NCI-H146 (cell line): ENCODE measurements around the gene PCDHGA7.
"Not testable (repeated sequence)": the region's sequence is repeated elsewhere in the genome, so short reads cannot be mapped to it uniquely, and the experiment has no call there.

Experiments
- DNase-seq: peaks from one replicate; lab custom pipeline; 2025; lab: John Stamatoyannopoulos, UW

Gene PCDHGA7

DNA sequence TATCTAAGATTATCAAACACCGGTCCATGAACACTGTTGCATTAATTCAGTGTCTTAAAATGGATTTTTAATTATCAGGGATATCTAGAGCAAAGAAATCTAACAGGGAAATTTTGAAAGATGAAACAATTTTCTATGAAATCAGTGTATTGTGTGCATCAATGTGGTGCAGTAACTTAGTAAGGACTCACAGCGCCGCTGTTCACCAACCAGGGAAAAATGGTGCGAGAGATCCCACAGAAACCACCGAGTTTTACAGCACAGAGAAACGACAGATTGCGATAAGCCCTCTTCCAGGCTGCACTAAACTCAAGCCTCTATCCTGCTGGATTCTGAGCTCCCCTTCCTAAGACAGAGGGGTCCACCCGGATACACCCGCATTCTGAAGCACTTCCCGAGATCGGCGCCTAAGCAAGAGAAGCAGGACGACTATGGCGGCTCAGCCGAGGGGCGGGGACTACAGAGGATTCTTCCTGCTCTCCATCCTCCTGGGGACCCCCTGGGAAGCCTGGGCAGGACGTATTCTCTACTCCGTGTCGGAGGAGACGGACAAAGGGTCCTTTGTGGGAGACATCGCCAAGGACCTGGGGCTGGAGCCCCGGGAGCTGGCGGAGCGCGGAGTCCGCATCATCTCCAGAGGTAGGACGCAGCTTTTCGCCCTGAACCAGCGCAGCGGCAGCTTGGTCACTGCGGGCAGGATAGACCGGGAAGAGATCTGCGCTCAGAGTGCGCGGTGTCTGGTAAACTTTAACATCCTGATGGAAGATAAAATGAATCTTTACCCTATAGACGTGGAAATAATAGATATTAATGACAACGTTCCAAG is at the start of gene PCDHGA7:
Gene PCDHGA7, plus strand, starts transcription at position 274 of the 826 bp plus-strand sequence. Its CDS starts 158 bp downstream, at position 432.
- DNase-seq: no peak

DNA sequence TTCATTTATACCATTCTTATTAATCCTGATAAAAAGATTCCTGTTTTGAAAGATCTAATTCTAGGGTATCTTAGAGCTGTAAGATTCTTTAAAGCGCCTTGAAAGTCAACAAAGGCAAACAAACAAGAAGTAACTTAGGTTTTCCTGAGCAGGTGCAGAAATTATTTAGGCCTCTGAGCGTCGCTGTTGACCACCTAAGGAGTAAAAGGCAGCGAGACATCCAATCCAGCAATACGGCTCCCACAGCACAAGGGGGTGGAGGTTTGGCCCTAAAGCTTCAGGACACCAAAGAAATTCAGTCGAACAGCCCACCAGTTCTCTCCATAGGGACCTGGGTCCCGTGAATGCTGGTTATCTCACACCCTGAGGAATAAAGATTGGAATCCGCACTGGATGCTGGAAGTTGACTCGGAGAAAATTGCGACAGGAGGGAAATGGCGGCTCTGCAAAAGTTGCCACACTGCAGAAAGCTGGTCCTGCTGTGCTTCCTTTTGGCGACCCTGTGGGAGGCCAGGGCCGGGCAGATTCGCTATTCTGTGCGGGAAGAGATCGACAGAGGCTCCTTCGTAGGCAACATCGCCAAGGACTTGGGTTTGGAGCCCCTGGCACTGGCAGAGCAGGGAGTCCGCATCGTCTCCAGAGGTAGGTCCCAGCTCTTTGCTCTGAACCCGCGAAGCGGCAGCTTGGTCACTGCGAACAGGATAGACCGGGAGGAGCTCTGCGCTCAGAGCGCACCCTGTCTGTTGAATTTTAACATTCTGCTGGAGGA is 43.8 kb upstream of the PCDHGA7 start, which contains the start of gene PCDHGA2:
Gene PCDHGA2, plus strand, starts transcription at position 223 of the 769 bp plus-strand sequence.
- no peak for DNase-seq

DNA sequence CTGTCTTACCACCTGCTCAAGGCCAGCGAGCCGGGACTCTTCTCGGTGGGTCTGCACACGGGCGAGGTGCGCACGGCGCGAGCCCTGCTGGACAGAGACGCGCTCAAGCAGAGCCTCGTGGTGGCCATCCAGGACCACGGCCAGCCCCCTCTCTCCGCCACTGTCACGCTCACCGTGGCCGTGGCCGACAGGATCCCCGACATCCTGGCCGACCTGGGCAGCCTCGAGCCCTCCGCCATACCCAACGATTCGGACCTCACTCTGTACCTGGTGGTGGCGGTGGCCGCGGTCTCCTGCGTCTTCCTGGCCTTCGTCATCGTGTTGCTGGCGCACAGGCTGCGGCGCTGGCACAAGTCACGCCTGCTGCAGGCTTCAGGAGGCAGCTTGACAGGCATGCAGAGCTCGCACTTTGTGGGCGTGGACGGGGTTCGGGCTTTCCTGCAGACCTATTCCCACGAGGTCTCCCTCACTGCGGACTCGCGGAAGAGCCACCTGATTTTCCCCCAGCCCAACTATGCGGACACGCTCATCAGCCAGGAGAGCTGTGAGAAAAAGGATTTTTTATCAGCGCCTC is 41.7 kb upstream of the PCDHGA7 start:
- DNase-seq: not testable (repeated sequence)

DNA sequence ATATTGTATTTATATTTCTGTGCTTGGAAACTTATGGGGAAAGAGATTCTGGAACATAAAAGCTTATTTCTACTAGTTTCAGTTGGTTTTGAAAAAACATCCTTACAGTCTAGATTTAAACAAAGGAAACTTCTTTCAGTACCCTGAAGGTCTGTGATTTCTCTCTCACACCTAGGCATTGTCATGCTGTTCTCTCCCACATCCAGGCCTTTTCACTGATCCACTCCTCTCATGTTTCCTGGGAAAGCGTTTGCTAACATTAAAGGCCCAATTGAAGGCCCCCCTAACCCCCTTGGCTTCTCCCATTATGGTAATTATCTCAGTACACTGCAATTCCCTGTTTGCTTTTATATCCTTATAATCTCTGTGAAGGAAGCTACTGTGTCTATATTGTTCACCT is 39.8 kb upstream of the PCDHGA7 start:
- no peak for DNase-seq

DNA sequence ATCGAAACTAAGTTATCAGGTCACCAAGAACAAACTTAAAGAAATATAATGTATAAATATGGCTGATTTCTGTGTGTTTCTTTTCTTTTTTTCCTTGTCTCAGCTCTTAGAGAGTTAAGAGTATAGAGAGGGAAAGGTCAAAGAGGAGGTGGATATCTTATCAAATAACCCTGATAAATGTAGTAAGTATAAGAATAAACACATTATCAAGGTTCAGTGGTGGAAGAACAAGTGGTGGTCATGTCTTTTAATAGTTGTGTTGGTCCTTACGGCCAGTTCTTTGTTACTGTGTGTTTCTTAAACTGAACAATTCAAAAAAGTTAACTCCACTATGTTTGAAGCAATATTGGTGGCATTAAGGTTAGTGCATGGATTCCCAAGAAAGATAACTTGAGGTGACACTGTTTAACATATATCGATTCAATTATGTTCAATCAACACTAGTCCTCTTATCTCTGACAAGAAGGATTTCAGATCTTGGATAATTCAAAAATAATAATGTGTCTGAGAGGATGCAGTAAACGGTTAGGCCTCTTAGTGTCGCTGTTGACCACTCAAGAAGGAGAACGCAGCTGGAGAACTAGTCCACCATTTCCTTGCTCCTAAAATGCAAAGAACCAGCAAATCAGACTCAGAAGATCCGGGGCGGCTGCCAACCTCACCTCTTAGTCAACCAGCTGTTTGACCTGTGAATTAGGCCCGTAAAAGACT is 39.1 kb upstream of the PCDHGA7 start, which contains the start of gene PCDHGA3:
Gene PCDHGA3, plus strand, starts transcription at position 588 of the 711 bp plus-strand sequence. CDS start 205 bp downstream, outside the sequence.
- no peak for DNase-seq

DNA sequence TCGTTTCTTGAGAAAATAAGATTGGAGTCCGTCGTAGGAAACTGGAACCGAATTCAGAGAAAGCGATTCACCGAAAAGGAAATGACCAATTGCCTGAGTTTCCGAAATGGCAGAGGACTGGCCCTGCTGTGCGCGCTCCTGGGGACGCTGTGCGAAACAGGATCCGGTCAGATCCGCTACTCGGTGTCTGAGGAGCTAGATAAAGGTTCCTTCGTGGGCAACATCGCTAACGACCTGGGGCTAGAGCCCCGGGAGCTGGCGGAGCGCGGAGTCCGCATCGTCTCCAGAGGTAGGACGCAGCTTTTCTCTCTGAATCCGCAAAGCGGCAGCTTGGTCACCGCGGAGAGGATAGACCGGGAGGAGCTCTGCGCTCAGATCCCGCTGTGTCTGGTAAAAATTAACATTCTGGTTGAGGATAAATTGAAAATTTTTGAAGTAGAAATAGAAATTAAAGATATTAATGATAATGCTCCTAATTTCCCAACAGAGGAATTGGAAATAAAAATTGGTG is 38.5 kb upstream of the PCDHGA7 start:
- DNase-seq: no peak

DNA sequence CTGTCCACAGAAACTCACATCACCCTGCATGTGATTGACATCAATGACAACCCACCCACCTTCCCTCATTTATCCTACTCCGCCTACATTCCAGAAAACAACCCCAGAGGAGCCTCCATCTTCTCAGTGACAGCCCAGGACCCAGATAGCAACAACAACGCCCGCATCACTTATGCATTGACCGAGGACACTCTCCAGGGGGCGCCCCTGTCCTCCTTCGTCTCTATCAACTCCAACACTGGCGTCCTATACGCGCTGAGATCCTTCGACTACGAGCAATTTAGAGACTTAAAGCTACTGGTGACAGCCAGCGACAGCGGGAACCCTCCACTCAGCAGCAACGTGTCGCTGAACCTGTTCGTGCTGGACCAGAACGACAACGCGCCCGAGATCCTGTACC is 37.2 kb upstream of the PCDHGA7 start:
- DNase-seq: no peak

DNA sequence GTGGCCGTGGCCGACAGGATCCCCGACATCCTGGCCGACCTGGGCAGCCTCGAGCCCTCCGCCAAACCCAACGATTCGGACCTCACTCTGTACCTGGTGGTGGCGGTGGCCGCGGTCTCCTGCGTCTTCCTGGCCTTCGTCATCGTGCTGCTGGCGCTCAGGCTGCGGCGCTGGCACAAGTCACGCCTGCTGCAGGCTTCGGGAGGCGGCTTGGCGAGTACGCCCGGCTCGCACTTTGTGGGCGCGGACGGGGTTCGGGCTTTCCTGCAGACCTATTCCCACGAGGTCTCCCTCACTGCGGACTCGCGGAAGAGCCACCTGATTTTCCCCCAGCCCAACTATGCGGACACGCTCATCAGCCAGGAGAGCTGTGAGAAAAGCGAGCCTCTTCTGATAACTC is 36.5 kb upstream of the PCDHGA7 start:
- not testable (repeated sequence) for DNase-seq

DNA sequence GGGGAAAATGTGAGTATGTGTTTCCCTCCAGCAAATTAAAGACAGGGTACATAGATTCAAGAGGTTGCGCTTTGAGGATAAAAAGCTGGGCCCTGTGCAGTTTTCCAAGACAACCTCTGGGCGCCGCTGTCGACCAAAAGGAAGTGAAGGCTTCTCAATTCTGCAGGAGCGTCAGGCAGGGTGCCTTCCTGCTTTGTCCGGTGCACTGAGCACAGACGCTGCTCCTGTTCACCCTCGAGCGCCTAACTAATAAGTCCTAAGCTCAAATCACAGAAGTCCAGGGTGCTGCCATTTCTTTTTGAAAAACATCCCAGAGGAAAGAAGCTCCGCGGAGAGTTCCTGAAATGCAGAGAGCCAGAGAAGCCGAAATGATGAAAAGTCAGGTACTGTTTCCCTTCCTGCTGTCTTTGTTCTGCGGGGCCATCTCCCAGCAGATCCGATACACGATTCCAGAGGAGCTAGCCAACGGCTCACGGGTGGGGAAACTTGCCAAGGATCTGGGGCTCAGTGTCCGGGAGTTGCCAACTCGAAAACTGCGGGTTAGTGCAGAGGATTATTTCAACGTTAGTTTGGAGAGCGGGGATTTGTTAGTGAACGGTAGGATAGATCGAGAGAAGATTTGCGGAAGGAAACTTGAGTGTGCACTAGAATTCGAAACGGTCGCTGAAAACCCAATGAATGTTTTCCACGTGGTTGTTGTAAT is 32.5 kb upstream of the PCDHGA7 start, which contains the start of gene PCDHGB1:
Gene PCDHGB1, plus strand, starts transcription at position 183 of the 703 bp plus-strand sequence. Its CDS starts 162 bp downstream, at position 345.
- DNase-seq: peak; percentile 83

DNA sequence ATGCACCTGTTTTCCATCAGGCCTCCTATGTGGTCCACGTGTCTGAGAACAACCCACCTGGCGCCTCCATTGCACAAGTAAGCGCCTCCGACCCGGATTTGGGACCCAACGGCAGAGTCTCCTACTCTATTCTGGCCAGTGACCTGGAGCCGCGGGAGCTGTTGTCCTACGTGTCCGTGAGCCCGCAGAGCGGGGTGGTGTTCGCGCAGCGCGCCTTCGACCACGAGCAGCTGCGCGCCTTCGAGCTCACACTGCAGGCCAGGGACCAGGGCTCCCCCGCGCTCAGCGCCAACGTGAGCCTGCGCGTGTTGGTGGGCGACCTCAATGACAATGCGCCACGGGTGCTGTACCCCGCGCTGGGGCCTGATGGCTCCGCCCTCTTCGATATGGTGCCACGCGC is 31.0 kb upstream of the PCDHGA7 start:
- no peak for DNase-seq

DNA sequence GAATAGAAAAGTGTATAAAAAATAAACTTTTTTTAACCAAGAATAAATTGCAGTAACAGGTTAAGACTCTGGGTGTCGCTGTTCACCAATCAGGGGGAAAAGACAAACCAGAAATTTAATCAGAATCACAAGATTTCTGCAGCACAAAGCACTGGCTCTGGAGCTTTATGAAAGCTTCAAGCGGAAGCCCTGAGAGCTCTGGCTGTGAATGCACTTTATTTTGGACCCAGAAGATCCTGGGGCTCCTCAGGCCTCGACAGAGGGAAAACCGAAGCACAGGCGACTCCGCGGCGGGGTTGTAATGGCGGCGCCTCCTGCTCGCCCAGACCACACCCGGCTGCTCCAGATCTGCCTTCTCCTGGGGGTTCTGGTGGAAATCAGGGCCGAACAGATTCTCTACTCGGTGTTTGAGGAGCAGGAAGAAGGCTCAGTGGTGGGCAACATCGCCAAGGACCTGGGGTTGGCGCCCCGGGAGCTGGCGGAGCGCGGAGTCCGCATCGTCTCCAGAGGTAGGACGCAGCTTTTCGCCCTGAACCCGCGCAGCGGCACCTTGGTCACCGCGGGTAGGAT is 27.6 kb upstream of the PCDHGA7 start, which contains the start of gene PCDHGA4:
Gene PCDHGA4, plus strand, starts transcription at position 122 of the 570 bp plus-strand sequence. Its CDS starts 87 bp downstream, at position 209.
- DNase-seq: no peak

DNA sequence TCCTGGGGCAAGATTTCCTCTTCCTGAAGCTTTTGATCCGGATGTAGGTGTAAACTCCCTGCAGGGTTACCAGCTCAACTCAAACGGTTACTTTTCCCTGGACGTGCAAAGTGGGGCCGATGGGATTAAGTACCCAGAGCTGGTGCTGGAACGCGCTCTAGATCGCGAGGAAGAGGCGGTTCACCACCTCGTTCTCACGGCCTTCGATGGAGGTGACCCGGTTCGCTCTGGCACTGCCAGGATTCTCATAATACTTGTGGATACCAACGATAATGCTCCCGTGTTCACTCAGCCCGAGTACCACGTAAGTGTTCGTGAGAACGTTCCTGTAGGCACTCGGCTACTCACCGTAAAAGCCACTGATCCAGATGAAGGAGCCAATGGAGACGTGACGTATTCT is 26.9 kb upstream of the PCDHGA7 start:
- DNase-seq: no peak

DNA sequence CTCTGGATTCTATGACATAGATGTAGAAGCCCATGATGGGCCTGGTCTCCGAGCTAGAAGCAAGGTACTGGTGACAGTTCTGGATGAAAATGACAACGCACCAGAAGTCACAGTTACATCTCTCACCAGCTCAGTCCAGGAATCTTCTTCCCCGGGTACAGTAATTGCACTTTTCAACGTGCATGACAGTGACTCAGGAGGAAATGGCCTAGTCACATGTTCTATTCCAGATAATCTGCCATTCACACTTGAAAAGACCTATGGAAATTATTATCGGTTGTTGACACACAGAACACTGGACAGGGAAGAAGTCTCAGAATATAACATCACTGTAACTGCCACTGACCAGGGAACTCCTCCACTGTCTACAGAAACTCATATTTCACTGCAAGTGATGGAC is 26.4 kb upstream of the PCDHGA7 start:
- DNase-seq: no peak

DNA sequence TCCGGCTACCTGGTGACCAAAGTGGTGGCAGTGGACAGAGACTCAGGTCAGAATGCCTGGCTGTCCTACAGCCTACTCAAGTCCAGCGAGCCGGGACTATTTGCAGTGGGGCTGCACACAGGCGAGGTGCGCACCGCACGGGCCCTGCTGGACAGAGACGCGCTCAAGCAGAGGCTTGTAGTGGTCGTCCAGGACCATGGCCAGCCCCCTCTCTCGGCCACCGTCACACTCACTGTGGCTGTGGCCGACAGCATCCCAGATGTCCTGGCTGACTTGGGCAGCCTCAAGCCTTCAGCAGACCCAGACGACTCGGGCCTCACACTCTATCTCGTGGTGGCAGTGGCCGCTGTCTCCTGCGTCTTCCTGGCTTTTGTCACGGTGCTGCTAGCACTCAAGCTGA is 25.6 kb upstream of the PCDHGA7 start:
- DNase-seq: no peak

DNA sequence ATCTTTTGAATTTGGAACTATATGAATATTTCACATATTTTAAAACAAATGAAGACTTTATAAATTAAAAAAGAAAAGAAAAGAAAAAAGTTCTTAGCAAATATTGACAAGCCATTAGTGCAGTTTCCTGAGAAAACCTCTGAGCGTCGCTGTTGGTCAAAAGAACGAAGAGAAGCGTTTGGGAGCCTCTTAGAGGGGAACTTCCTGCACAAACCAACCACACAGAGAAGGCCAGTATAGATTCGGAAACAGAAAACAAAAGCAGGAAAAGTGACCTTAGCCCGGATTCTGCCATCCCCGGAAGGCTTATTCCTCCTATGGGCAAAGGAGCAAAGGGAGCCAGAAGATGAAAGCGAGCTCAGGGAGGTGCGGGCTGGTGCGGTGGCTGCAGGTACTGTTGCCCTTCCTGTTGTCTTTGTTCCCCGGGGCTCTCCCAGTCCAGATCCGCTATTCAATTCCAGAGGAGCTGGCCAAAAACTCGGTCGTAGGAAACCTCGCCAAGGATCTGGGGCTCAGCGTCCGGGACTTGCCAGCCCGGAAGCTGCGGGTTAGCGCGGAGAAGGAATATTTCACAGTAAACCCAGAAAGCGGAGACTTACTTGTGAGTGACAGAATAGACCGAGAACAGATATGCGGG is 22.6 kb upstream of the PCDHGA7 start, which contains the start of gene PCDHGB2:
Gene PCDHGB2, plus strand, starts transcription at position 205 of the 637 bp plus-strand sequence. Its CDS starts 142 bp downstream, at position 347.
- no peak for DNase-seq

DNA sequence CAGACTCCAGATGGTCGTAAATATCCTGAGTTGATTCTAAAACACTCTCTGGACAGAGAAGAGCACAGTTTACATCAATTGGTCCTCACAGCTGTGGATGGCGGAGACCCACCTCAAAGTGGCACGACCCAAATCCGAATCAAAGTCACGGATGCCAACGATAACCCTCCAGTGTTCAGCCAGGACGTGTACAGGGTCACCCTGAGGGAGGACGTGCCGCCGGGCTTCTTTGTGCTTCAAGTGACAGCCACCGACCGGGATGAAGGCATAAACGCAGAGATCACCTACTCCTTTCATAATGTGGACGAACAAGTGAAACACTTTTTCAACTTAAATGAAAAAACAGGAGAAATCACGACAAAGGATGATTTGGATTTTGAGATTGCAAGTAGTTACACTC is 21.9 kb upstream of the PCDHGA7 start:
- no peak for DNase-seq

DNA sequence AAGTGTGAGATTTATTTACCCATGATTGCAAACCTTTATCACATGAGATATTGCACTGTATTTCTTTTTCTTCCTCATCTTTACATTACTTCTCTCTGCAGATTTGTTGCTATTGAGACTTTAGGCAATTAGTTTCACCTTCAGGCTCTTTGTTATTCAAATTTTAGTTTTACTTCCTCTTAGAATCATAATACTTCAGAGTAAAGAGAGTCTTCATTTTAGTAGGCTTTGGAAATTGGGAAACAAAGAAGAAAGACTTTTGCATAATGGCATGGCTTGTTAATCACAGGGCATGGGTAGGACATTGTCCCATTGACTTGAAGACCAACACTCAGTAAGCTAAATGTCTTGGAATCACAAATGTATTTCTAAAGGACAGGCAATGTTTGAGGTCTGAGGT is 19.8 kb upstream of the PCDHGA7 start:
- no peak for DNase-seq

DNA sequence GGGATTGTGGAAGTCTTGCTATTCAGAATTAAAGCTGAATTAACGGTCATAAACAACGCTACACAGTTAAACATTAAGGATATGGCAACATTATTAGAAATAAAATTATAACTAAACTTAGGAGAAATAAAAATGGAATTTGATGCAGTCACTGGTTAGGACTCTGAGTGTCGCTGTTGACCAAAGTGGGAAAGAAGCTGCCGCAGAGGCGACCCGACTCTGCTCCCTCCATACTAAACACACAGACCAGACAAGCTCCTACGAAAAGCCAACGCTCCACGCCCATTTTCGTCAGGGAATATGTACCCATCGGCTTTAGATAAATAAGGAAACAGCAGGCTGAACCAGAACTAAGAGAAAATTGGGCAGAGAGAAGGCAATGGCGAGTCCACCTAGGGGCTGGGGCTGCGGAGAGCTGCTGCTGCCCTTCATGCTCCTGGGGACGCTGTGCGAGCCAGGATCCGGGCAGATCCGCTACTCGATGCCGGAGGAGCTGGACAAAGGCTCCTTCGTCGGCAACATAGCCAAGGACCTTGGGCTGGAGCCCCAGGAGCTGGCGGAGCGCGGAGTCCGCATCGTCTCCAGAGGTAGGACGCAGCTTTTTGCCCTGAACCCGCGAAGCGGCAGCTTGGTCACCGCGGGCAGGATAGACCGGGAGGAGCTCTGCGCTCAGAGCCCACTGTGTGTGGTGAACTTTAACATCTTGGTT is 18.4 kb upstream of the PCDHGA7 start, which contains the start of gene PCDHGA5:
Gene PCDHGA5, plus strand, starts transcription at position 211 of the 709 bp plus-strand sequence. Its CDS starts 169 bp downstream, at position 380.
- DNase-seq: no peak
